Measurements from ENCODE around the gene SNX24. TPM values are rescaled to one million over a fixed set of nuclear protein-coding genes. Genes with fewer than 3 reads are reported as not detected.

Gene SNX24
- total and polyA plus RNA-seq, 4 donors: 6.3 to 10.1 (median 9.1) TPM

GRCh38 chr5:122907276-122907675 is 61.9 kb downstream of the SNX24 start:
- Histone ChIP-seq H3K9me3 (ENCODE audit: control insufficient read depth in 4 of 4, low read length in 3 of 4) (no peaks in the 10 kb centered on the region), H3K4me3 (ENCODE audit: low read depth in 1 of 3, low read length in 3 of 3) (no peak overlapping the region), H3K4me1 (ENCODE audit: control insufficient read depth in 4 of 4, insufficient read depth in 4 of 4, low read length in 3 of 4) (no peaks in the 10 kb centered on the region), H3K27ac (ENCODE audit: low read depth in 1 of 2, low read length in 2 of 2) (no peak overlapping the region), H3K27me3 (ENCODE audit: control insufficient read depth in 4 of 4, insufficient read depth in 4 of 4, low read length in 3 of 4) (no peaks in the 10 kb centered on the region), H3K9ac (ENCODE audit: low read depth in 1 of 2, low read length in 2 of 2) (no peak overlapping the region), H3K36me3 (ENCODE audit: control insufficient read depth in 4 of 4, insufficient read depth in 3 of 4, low read depth in 1 of 4, low read length in 3 of 4) (no peaks in the 10 kb centered on the region)
- WGBS: 96% methylated on average over 3 of the region's 3 CpGs
- no peak for DNase-seq (ENCODE audit: low spot score)
- no peak for TF ChIP-seq EGR1 (IDR thresholded peaks at IDR 0.05; ENCODE audit: low read depth in 2 of 2)
- no peak for TF ChIP-seq NR2F2 (IDR thresholded peaks at IDR 0.05)
- TF ChIP-seq YY1 (IDR thresholded peaks at IDR 0.05): no peak
- TF ChIP-seq REST (IDR thresholded peaks at IDR 0.05): no peak
- no peak for TF ChIP-seq GABPA (IDR thresholded peaks at IDR 0.05 in 1 of 2, conservative IDR thresholded peaks at IDR 0.05 in 1 of 2)
- no peak for TF ChIP-seq JUND (IDR thresholded peaks at IDR 0.05)
- no peak for TF ChIP-seq HNF4A (conservative IDR thresholded peaks at IDR 0.05)
- TF ChIP-seq FOXA1 (IDR thresholded peaks at IDR 0.05): no peak
- TF ChIP-seq FOXA2 (IDR thresholded peaks at IDR 0.05): no peak

GRCh38 chr5:122908108-122908507 is 62.7 kb downstream of the SNX24 start:
- Histone ChIP-seq H3K4me1 (ENCODE audit: control insufficient read depth in 4 of 4, insufficient read depth in 4 of 4, low read length in 3 of 4) (no peaks in the 10 kb centered on the region), H3K9ac (ENCODE audit: low read depth in 1 of 2, low read length in 2 of 2) (no peak overlapping the region), H3K27ac (ENCODE audit: low read depth in 1 of 2, low read length in 2 of 2) (no peak overlapping the region), H3K4me3 (ENCODE audit: low read depth in 1 of 3, low read length in 3 of 3) (no peak overlapping the region), H3K36me3 (ENCODE audit: control insufficient read depth in 4 of 4, insufficient read depth in 3 of 4, low read depth in 1 of 4, low read length in 3 of 4) (no peaks in the 10 kb centered on the region), H3K9me3 (ENCODE audit: control insufficient read depth in 4 of 4, low read length in 3 of 4) (no peaks in the 10 kb centered on the region), H3K27me3 (ENCODE audit: control insufficient read depth in 4 of 4, insufficient read depth in 4 of 4, low read length in 3 of 4) (no peaks in the 10 kb centered on the region)
- DNase-seq (ENCODE audit: low spot score): no peak
- TF ChIP-seq TAF1 (conservative IDR thresholded peaks at IDR 0.05) (no peak), CTCF (IDR thresholded peaks at IDR 0.05; ENCODE audit: low read depth, low read length, missing input control) (no peak)
- WGBS: 96% methylated on average over 6 of the region's 6 CpGs

GRCh38 chr5:122908662-122909061 is 63.2 kb downstream of the SNX24 start:
- H3K27me3 ChIP-seq (ENCODE audit: control insufficient read depth in 4 of 4, insufficient read depth in 4 of 4, low read length in 3 of 4): no peaks in the 10 kb centered on the region
- no peaks in the 10 kb centered on the region for H3K4me1 ChIP-seq (ENCODE audit: control insufficient read depth in 4 of 4, insufficient read depth in 4 of 4, low read length in 3 of 4)
- no peak overlapping the region for H3K9ac ChIP-seq (ENCODE audit: low read depth in 1 of 2, low read length in 2 of 2)
- DNase-seq (ENCODE audit: low spot score): no peak
- no peaks in the 10 kb centered on the region for H3K9me3 ChIP-seq (ENCODE audit: control insufficient read depth in 4 of 4, low read length in 3 of 4)
- no peak overlapping the region for H3K4me3 ChIP-seq (ENCODE audit: low read depth in 1 of 3, low read length in 3 of 3)
- 96% methylated on average over 6 of the region's 6 CpGs for WGBS
- TF ChIP-seq SP1 (IDR thresholded peaks at IDR 0.05): no peak
- no peak for TF ChIP-seq YY1 (IDR thresholded peaks at IDR 0.05)
- TF ChIP-seq JUND (IDR thresholded peaks at IDR 0.05): no peak
- no peak for TF ChIP-seq EGR1 (IDR thresholded peaks at IDR 0.05; ENCODE audit: low read depth in 2 of 2)
- no peak for TF ChIP-seq TAF1 (conservative IDR thresholded peaks at IDR 0.05)
- no peak for TF ChIP-seq GABPA (IDR thresholded peaks at IDR 0.05 in 1 of 2, conservative IDR thresholded peaks at IDR 0.05 in 1 of 2)
- TF ChIP-seq RXRA (IDR thresholded peaks at IDR 0.05): no peak
- TF ChIP-seq REST (IDR thresholded peaks at IDR 0.05): no peak
- TF ChIP-seq MAX (IDR thresholded peaks at IDR 0.05): no peak
- no peak for TF ChIP-seq HNF4G (IDR thresholded peaks at IDR 0.05)
- no peak for TF ChIP-seq FOXA1 (IDR thresholded peaks at IDR 0.05)
- no peaks in the 10 kb centered on the region for H3K36me3 ChIP-seq (ENCODE audit: control insufficient read depth in 4 of 4, insufficient read depth in 3 of 4, low read depth in 1 of 4, low read length in 3 of 4)
- no peak overlapping the region for H3K27ac ChIP-seq (ENCODE audit: low read depth in 1 of 2, low read length in 2 of 2)
